ENCODE data around the gene KISS1R.
"Not testable (repeated sequence)": the region's sequence is repeated elsewhere in the genome, so short reads cannot be mapped to it uniquely, and the experiment has no call there.

The KISS1R gene

GRCh38 chr19:873561-874041 lies 43.5 kb upstream of the KISS1R start:
- ATAC-seq, result no peak
- no peak for TF ChIP-seq ZFP3 (CRISPR knock-in tag; IDR thresholded peaks at IDR 0.05)
- TF ChIP-seq ESRRG (CRISPR knock-in tag; IDR thresholded peaks at IDR 0.05), result no peak
- TF ChIP-seq TOX (CRISPR knock-in tag; IDR thresholded peaks at IDR 0.05; ENCODE audit: borderline replicate concordance), result no peak

- no peak for TF ChIP-seq SNAI2 (CRISPR knock-in tag; IDR thresholded peaks at IDR 0.05)
- no peak for ATAC-seq
Observed at GRCh38 chr19:875265-875879, 41.8 kb upstream of the KISS1R start.

DNA sequence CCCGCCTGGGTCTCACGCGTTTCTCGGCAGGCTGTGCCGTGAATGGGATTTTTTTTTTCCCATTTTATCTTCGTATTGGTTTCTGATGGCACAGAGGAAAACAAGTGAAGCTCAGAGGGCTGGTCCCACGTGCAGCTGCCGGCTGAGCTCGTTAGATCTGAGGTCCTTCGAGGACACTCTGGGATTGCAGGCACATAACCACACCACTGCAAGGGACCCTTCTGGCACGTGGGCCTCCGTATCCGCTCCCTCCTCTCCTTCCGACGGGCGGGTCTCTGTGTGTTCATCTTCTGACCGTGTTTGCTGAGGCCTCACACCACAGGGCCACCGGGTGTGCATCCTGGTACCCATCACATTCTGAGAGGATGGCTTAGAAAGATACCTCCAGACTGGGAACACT lies 41.0 kb upstream of the KISS1R start:
- TF ChIP-seq, protein P1, sequence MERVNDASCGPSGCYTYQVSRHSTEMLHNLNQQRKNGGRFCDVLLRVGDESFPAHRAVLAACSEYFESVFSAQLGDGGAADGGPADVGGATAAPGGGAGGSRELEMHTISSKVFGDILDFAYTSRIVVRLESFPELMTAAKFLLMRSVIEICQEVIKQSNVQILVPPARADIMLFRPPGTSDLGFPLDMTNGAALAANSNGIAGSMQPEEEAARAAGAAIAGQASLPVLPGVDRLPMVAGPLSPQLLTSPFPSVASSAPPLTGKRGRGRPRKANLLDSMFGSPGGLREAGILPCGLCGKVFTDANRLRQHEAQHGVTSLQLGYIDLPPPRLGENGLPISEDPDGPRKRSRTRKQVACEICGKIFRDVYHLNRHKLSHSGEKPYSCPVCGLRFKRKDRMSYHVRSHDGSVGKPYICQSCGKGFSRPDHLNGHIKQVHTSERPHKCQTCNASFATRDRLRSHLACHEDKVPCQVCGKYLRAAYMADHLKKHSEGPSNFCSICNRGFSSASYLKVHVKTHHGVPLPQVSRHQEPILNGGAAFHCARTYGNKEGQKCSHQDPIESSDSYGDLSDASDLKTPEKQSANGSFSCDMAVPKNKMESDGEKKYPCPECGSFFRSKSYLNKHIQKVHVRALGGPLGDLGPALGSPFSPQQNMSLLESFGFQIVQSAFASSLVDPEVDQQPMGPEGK (CRISPR knock-in tag; IDR thresholded peaks at IDR 0.05; ENCODE audit: borderline replicate concordance), result no peak
- TF ChIP-seq ZNF70 (CRISPR knock-in tag; IDR thresholded peaks at IDR 0.05) (no peak), ZNF8 (CRISPR knock-in tag; IDR thresholded peaks at IDR 0.05) (no peak), CSDC2 (CRISPR knock-in tag; IDR thresholded peaks at IDR 0.05) (no peak), RARB (CRISPR knock-in tag; IDR thresholded peaks at IDR 0.05) (no peak), BACH2 (CRISPR knock-in tag; IDR thresholded peaks at IDR 0.05; ENCODE audit: borderline replicate concordance) (no peak), ISL1 (CRISPR knock-in tag; IDR thresholded peaks at IDR 0.05) (no peak), ZNF565 (CRISPR knock-in tag; conservative IDR thresholded peaks at IDR 0.05; ENCODE audit: low read depth) (no peak)
- no peak for ATAC-seq

GRCh38 chr19:876780-877314 lies 40.3 kb upstream of the KISS1R start:
- no peak for ATAC-seq
- no peak for TF ChIP-seq CSDC2 (CRISPR knock-in tag; IDR thresholded peaks at IDR 0.05)

GRCh38 chr19:877992-878660 lies 39.0 kb upstream of the KISS1R start:
- not testable (repeated sequence) for ATAC-seq

- not testable (repeated sequence) for ATAC-seq
Observed at GRCh38 chr19:878751-879561, 38.2 kb upstream of the KISS1R start.

GRCh38 chr19:879711-880438 lies 37.3 kb upstream of the KISS1R start:
- TF ChIP-seq, protein P2, sequence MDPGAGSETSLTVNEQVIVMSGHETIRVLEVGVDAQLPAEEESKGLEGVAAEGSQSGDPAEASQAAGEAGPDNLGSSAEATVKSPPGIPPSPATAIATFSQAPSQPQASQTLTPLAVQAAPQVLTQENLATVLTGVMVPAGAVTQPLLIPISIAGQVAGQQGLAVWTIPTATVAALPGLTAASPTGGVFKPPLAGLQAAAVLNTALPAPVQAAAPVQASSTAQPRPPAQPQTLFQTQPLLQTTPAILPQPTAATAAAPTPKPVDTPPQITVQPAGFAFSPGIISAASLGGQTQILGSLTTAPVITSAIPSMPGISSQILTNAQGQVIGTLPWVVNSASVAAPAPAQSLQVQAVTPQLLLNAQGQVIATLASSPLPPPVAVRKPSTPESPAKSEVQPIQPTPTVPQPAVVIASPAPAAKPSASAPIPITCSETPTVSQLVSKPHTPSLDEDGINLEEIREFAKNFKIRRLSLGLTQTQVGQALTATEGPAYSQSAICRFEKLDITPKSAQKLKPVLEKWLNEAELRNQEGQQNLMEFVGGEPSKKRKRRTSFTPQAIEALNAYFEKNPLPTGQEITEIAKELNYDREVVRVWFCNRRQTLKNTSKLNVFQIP (CRISPR knock-in tag; IDR thresholded peaks at IDR 0.05; ENCODE audit: borderline replicate concordance, low read depth), result no peak
- TF ChIP-seq, protein P3, sequence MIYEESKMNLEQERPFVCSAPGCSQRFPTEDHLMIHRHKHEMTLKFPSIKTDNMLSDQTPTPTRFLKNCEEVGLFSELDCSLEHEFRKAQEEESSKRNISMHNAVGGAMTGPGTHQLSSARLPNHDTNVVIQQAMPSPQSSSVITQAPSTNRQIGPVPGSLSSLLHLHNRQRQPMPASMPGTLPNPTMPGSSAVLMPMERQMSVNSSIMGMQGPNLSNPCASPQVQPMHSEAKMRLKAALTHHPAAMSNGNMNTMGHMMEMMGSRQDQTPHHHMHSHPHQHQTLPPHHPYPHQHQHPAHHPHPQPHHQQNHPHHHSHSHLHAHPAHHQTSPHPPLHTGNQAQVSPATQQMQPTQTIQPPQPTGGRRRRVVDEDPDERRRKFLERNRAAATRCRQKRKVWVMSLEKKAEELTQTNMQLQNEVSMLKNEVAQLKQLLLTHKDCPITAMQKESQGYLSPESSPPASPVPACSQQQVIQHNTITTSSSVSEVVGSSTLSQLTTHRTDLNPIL (CRISPR knock-in tag; IDR thresholded peaks at IDR 0.05; ENCODE audit: low read depth), result no peak
- TF ChIP-seq TOX (CRISPR knock-in tag; IDR thresholded peaks at IDR 0.05; ENCODE audit: borderline replicate concordance) (no peak), ZFP3 (CRISPR knock-in tag; IDR thresholded peaks at IDR 0.05) (no peak), BACH2 (CRISPR knock-in tag; IDR thresholded peaks at IDR 0.05; ENCODE audit: borderline replicate concordance) (no peak)
- TF ChIP-seq, protein P4, sequence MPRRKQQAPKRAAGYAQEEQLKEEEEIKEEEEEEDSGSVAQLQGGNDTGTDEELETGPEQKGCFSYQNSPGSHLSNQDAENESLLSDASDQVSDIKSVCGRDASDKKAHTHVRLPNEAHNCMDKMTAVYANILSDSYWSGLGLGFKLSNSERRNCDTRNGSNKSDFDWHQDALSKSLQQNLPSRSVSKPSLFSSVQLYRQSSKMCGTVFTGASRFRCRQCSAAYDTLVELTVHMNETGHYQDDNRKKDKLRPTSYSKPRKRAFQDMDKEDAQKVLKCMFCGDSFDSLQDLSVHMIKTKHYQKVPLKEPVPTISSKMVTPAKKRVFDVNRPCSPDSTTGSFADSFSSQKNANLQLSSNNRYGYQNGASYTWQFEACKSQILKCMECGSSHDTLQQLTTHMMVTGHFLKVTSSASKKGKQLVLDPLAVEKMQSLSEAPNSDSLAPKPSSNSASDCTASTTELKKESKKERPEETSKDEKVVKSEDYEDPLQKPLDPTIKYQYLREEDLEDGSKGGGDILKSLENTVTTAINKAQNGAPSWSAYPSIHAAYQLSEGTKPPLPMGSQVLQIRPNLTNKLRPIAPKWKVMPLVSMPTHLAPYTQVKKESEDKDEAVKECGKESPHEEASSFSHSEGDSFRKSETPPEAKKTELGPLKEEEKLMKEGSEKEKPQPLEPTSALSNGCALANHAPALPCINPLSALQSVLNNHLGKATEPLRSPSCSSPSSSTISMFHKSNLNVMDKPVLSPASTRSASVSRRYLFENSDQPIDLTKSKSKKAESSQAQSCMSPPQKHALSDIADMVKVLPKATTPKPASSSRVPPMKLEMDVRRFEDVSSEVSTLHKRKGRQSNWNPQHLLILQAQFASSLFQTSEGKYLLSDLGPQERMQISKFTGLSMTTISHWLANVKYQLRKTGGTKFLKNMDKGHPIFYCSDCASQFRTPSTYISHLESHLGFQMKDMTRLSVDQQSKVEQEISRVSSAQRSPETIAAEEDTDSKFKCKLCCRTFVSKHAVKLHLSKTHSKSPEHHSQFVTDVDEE (CRISPR knock-in tag; IDR thresholded peaks at IDR 0.05), result no peak
- ATAC-seq, result no peak; the same call in 2 of the 3 replicates

Data from SK-N-SH treated with all-trans-retinoic acid at 6 μM for 48 hours (cell line).